Esophagus muscularis mucosa (tissue), 4 donors: ENCODE measurements around the gene RWDD1.

Source experiments
- CTCF ChIP-seq, 3 experiments: fragments of 200-600 bp in 2 of 3; fragments of 450-650 bp in 1 of 3; sonication (generic) in 2 of 3; IDR thresholded peaks; one replicate each; pipeline ENCODE4 v1.5.1; 2017 to 2019; ENCODE audit warnings: antibody characterized with exemption in 3 of 3, mild to moderate bottlenecking in 2 of 3, moderate library complexity in 1 of 3
- EP300 ChIP-seq: sonication (generic); formaldehyde crosslinking; IDR thresholded peaks from one replicate; pipeline ENCODE4 v1.6.1; 2017; ENCODE audit warnings: antibody characterized with exemption
- POLR2A ChIP-seq: fragments of 450-650 bp; IDR thresholded peaks from one replicate; pipeline ENCODE4 v1.6.1; 2017; ENCODE audit warnings: antibody characterized with exemption, moderate library complexity, mild to moderate bottlenecking, low read depth
- POLR2AphosphoS5 ChIP-seq, 2 donors: sonication (generic); formaldehyde crosslinking; IDR thresholded peaks; one replicate each; pipeline ENCODE4 v1.6.1; 2017; ENCODE audit warnings: antibody characterized with exemption in 2 of 2

DNA sequence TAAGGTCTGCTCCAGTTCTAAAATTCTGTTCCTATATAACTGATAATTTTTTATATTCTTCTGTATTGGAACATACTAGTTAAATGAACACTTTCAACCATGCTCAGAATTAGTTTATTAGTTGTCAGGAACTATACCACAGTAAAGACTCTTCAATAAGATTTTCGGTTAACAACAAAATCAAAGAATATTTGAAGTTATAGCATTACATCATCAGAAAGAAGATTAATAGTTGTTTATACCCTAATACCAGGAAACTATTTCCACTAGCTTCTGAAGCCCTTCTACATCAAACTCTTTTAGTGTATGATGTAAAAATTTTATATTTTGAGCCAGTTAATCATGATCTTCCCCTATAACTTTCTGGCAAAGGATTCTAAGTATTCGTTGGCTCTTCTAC lies 11.2 kb upstream of the RWDD1 start:
- TF ChIP-seq CTCF (IDR thresholded peaks at IDR 0.05) (no peak), EP300 (no peak), POLR2AphosphoS5 (IDR thresholded peaks at IDR 0.05) (no peak), POLR2A (no peak)
